Right renal pelvis (tissue), 4 donors: Measurements from ENCODE around the gene CDK8. TPM values are rescaled to one million over a fixed set of nuclear protein-coding genes. Genes with fewer than 3 reads are reported as not detected.

Experiments
- DNase-seq, 4 donors: peaks; one replicate each; pipeline ENCODE4 v3.0.0-alpha.2; 2013; ENCODE audit warnings: low read depth in 4 of 4, low spot score in 3 of 4, missing footprints in 1 of 4
- polyA plus RNA-seq, 4 donors: library from polyadenylated mRNA; unstranded; fragments of 120-200 nt; gene quantifications; one replicate each; pipeline ENCODE4 v1.2.1, GENCODE V29; 2013; ENCODE audit not compliant: insufficient read length in 4 of 4

The CDK8 gene
- polyA plus RNA-seq, 4 donors = 19.5 to 26.3 (median 25.8) TPM

DNA sequence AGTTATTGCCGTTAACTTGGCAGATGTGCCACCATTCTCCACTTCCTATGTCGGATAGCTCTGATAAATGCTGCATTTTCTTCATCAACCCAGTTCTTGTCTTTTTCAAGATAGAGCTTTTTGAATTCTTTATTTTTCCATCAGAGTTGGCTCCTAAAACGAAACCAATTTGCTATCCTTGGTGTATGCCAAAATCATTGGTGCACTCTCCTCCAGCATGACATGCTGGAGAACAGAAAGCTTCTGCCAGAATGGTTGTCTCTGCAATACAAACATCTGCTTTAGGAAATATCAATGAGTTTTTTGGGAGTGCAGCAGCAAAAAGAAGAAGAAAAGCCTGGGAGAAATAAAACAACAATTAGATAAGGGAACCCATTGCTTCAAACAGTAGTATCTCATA is 124.2 kb downstream of the CDK8 start:
- DNase-seq = no peak

DNA sequence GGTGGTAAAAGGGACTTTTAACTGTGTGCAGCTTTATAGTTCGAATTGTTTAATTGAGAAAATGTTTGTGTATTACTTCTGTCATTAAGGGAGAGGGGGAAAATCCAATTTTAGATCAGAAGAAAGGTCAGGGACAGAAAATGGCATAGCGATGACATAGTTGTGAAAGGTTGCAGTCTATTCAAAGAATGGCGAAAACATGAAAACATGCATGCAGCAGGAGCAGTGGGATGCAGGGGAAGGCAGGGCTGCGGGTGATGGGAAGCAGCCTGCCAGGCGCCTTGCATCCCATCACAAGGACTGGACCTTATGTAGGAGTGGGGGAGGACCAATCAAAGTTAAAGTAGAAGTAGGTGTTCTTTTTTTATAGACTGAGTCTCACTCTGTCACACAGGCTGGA is 125.9 kb downstream of the CDK8 start:
- no peak for DNase-seq

DNA sequence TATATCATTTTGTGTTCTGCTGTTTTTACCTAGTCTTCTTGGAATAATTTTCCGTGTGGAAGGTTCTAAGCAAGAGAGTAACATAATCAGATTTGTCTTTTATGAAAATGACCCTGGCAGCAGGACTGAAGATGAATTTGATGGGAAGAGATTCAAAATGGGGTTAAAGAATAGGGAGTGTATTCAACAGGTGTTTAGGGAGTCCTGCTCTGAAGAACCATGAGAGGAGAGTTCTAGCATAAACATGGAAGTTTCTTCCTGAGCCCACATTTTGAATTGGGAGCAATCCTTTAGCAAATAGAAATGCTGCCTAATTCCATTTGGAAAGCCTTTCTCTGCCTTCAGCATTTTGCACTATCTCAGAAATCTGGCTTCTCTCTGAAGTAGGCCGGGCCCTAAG is 127.0 kb downstream of the CDK8 start:
- no peak for DNase-seq

DNA sequence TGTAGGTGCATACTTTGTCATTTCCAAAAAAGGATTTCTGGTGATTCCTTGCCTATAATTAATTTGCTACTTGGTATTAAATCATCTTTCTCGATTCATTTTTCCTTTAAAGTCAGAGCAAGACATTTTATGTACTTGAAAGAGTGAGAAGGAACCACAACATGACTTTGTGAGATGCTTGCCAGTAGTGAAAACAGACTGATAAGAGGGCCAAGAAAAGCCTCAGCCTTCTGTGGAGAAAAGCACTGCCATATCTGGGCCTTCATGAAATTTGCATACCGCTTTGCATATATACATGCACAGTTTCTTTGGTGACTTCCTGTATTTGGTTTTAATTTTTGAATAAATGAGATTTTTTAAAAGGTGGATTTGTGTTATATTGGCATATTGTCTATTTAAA is 128.4 kb downstream of the CDK8 start:
- DNase-seq = no peak

DNA sequence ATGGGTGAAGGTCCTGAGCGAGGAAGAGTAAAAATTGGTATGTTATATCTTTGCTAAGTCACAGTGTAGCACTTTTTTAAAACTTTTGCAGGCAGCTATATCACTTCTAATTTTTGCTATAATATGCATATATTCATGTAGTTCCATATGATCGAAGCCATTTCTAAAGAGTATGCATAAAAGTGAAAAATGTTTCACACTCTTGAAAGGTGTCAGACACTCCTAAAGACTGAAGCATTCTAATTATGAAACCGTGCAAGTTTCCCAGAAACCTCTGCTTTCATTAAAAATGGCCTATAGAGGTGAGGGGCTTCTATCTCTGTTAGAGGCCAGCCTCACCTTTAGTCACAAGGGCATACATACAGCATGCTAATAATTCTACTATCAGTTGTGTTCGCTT is 128.9 kb downstream of the CDK8 start:
- DNase-seq = no peak

DNA sequence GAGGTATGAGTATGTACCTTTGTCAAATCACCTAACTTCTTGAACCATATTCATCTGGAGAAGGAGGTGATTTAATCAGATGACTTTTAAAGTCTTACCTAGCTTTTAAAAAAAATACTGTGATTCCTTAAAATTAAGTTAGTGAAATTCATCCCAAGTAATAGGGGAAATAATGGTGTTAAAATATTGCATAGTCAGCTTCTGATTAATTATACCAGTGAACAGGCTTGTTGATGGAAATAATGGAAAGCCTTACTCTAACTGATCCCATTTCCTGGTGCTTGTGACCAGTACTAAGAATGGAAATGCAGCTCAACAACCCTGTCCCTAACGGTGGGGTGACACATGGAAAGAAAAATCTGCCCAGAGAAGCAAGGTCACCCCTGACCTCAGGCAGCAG is 130.7 kb downstream of the CDK8 start:
- no peak for DNase-seq

DNA sequence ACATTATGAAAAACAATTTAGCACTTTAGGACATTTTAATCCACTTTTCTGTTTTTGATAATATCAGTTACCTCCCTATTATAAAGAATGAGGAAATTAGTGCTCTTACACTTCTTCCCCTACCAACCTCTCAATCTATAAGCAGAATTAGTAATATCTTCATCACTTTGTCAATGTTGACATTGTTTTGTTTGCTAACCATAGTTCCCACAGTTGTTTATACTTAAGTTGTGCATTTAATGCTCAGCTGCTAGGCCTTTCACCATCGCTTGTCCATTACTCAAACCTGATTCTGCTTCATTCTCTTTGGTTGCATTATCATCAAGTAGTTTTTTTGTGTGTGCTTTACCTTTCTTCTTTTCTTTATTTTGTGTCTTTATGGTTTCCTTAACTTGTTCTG is 132.1 kb downstream of the CDK8 start:
- no peak for DNase-seq

DNA sequence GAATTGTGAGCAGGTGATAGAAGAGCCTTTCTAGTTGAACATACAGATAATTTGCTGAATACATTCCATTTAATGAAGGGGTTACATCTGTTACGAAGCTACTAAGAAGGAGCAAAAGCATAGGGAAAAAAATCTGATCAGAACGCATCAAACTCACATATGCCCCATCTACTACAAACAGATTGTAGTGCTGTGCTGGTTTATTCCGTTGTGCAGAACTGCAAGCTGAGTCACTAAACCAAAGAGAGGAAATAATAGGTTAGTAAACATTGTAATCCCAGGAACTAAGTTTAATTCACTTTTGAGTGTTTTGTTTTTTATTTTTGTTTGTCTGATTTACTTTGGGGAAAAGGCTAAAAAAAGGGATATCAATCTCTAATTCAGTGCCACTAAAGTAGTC is 136.3 kb downstream of the CDK8 start:
- DNase-seq = no peak

DNA sequence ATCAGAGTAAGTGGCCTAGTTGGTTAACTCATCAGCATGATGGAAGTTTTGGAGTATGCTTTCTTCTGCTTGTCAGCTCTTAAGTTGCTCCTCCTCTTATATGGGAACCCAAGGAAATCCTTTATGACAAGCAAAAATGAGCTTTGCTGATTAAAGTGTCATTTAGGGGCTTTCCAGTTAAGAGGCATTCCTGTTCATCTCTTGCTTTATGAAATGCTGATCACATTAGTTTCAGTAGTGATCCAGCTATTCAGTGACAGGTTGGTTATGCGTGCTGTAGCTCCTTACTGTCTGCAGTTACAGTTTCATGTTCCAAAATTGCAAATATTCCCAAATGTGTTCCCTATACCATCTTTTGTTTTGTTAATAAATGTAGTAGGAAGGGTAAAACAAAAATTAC is 146.6 kb downstream of the CDK8 start:
- DNase-seq = no peak

DNA sequence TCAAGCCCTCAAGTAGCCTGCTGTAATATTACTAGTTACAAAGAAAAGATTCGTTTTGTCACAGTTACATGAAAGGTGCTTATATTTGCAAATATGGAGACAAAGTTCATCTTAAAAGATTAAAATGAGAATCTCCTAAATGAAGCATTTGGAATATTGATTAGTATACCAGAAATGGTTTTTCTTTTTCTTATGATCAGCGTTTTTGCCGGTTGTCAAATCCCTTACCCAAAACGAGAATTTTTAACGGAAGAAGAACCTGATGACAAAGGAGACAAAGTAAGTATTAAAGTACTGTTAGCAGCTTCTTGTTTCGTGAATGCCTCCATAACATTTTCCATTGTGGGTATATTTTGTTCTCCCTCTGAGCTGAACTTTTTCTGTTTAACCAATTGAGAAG is 147.1 kb downstream of the CDK8 start:
- no peak for DNase-seq

DNA sequence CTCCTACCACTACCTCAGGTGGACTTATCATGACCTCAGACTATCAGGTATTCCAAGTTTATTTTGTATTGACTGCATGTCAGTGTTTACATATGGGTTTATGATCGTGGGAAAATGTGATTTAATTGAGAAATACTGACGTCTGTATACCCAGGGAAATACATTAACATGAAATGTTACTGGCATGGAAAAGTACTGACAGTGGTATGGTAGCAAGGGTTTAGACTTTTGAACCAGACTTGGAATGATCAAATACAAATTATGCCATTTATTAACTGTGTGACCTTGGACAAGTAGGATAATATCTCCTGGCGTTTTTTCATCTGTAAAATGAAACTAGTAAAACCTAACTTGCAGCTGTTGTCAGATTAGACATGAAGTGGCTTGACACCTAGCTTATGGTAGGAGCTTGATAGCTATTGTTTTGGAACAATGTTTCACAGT is 147.7 kb downstream of the CDK8 start:
- DNase-seq = no peak

DNA sequence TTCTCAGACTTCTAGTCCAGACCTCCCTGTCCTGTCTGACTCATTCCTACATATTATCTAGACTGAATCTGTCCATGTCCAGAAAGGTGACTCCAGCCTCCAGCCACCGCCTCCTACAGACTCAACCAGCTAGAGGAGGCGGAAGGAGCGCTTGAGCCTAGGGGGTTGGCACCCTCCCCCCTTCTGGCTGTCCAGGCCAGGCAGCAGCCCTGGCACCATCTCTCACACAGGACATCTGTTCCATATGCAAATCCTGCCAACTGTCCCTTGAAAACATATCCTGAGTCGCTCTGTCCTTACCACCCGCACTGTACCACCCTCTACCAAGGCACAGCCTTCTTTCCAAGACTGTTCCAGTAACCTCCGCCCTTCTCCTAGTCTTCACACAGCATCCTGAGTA is 152.9 kb downstream of the CDK8 start:
- DNase-seq = no peak

DNA sequence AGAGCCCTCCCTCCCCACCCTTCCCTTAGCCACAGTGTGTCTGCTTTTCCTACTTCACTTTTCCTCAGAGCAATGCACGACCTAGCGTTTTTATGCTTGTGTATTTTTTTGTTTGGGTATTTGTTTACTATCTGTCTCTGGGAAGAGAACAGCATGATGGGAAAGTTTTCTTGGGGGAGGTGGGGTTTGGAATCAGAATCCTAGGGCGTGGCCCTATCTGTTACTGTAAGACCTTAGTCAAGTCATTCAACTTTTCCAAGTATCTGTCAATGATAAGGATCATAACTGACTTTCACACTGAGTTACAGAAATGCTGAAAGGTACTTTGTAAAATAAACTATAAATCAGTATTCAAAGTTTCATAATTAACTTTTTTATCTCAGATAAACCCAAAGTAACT is 157.3 kb downstream of the CDK8 start:
- no peak for DNase-seq

DNA sequence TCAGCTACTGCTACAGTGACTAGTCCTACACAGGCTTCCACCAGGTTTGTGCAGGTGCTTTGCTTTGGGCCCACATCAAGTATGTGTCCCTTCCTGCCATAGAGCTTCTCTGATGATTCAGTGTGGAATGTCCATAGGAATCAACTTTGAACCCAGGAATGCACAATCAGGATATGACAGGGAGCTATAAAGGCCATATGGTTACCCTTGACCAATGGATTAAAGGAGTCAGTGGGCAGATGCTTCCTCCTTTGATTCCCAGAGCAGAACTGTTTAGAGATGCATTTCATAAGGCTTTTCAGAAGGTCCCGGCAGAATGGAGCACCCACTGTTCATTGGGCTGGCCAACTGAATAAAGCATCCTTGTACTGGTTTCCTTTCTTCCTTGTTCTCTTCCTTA is 158.3 kb downstream of the CDK8 start:
- DNase-seq = no peak

DNA sequence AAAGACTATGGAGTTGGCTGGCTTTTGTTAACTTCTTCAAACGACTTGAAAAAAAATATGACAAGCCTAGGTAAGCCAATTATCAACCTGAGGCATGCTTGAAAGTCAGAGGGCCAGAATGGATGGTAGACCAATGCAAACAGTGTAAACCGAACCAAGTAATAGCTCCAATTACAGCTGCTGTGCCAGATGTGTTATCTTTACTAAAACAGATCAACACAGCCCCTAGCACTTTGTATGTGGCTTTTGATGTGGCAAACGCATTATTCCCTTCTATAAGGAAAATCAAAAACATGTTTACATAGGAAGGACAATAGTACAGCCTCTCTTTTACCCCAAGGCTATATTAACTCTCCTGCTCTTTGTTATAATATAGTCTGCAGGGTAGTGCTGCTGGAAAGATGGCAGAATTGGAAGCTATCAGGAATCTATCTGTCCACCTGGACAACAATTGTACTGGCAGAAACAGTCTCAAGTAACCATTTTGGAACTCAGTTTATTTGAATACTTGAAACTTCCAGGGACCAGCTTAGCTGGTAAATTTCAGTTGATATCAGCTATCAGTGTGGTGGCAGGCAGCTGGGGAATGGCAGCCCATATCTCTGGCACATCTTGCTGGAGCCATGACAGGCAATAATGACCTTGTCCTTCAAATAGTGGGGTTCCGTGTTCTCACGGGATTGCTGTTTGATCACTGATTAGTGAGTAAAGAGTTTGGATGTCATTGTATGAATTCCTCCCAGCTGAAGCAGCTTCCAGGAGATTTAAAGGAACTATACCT is 159.2 kb downstream of the CDK8 start:
- DNase-seq = no peak

DNA sequence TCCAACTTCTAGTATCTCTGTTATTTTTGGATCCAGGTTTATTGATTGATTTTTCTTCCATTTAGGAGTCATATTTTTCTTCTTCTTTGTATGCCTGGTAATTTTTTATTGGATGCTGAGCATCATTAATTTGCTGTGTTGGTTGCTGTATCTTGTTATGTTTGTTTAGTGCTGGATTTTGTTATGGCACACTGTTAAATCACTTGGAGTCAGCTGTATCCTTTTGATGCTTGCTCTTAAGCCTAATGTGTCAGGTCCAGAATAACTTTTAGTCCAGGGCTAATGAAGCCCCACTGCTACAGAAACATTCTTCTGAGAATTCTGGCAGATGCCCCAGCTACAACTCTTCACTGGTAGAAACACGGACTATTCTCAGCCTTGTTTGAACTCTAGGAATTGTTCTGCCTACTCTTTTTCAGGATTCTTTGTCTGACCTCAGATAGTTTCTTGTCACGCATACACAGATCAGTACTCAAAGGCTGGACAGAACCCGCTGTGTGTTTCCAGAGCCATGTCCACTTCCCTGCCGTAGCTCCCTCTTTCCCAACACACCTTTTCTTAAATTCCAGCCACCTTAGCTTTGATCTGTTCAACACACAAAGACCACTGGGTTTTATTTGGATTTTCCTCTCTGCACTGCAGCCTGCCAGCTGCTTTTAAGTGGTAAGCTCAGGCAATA is 166.5 kb downstream of the CDK8 start:
- DNase-seq = no peak

DNA sequence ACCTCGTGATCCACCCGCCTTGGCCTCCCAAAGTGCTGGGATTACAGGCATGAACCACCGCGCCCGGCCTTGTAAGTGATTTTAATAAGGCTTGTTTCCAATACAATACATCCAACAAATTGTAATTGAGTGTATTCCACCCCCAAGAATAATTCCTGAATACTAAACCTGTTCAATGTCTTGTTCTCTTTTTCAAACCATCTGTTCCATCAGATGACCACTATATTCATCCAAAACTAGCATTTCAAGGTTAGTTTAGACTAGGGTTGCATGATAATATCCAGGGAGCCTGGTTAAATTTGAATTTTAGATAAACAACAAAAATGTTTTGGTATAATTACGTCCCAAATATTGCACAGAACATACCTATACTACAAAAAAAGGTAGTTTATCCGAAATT is 168.1 kb downstream of the CDK8 start:
- DNase-seq = no peak

DNA sequence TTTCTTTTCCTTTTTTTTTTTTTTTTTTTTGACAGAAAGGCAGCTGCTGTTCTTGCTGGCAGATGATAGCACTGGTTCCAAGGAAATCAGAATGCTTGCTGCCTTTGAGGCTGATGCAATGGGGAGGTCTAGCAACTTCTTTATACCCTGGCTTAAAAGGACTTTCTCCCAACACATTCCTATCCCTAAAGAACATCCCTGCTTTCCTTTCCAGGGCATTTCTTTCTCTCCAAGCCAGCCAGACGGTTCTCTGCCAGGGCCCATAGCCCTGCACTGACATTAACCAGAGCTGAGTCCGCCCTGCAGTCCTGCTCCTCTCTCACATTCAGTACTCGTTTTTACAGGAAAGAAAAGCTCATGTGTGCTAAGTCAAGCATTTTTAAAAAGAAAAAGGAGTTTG is 169.7 kb downstream of the CDK8 start:
- DNase-seq = no peak

DNA sequence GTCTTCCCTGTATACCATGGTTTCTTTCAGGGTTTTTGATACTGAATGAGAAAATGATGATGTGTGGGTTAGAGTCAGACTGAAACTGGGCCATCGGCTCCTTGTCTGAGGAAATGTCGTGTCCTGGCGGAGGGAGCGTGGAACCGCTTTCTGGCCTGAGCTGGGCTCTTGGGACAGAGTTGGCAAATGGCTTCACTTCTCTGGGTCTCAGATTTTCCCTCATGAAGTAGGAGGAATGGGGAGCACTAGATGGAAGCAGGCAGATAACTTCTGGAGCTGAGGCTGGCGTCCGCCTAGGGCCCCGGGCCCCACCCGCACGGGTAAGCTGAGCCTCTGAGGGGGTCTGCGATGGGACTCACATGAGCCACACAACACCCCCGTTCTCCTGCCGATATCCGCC is 170.3 kb downstream of the CDK8 start:
- DNase-seq = no peak

DNA sequence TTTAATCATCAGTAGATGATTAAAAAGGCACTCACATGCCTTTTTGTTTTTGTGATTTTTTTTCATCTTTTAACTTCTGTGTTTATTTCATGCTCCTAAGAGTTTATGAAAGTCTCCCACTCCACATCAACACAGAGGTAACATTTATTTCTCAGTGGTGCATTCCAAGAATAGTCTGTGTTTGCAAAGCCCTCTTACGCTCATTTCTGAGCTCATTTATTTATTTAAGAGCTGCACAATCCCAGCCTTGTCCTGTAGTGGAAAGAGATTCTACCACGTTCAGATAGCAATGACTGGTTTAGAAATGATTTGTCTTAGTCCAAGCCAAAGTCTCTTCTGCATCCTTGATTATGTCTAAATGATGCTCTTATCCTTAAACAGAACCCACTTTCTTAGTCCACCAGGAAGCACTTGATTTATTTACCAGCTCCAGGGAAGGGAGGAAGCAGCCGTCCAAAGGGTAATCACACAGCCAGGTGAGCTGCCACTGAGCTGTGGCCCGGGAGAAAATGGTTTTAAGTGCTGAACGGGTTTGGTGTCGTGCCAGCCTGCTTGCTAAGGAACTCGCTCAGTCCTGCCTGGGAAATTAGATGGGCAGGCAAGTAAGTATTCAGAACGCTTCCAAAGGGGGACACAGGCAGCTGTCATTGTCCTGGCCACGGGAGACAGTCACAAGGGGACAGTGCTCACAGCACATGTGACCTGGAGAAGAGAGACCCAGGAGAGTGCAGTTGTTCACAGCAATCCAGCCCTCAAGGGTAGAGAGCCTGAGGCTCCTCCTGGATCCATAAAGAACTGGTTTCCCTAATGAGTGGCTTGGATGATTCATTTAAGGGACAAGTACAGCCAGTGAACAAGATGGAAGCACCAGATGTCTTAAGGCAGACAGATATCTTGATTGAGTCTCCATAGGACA is 171.8 kb downstream of the CDK8 start:
- no peak for DNase-seq

DNA sequence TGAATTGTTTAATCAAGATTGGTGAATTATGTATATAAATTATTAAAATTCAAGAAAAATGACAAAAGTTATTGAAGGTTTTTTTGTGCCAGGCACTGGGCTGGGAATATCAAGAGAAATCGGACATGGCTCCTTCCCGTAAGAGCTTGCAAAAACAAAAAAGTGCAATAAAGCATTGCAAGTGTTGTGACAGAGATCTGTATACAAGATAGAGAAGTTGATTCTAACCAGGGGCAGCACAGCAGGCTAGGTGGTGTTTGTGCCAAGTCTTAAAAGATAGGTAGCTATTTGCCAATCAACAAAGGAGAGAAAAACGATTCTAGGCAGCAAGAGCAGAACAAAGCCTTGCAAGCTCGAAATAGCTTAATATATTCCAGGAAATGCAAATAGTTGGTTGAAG is 179.8 kb downstream of the CDK8 start:
- DNase-seq = no peak
